Measurements from ENCODE around the gene TRIM2. TPM values are rescaled to one million over a fixed set of nuclear protein-coding genes. Genes with fewer than 3 reads are reported as not detected.
A peak's percentile ranks its signal among the peaks of the same experiment; 100 is the strongest.

The TRIM2 gene
- total RNA-seq, 1 experiment from 2014 or later, result 49.6 TPM

DNA sequence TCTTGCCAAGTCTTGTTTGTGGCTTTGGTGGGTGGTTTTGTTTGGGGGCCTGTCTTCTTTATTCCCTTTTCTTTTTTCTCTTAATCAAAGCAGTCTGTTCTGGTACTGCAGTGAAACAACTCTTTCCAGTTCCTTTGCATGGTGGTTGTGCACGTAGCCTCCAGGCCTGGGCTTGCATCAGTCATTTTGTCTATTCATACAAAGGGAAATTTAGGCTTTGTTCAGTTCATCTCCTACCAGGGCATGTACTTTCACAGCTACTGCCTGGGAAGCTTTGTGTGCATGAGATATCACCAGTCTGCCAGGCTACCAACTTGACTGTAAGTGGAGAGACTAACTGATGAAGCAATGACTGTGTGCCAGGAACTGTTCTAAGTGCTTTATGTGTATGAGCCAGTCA is 8.5 kb downstream of the TRIM2 start:
- TF ChIP-seq, protein P1, sequence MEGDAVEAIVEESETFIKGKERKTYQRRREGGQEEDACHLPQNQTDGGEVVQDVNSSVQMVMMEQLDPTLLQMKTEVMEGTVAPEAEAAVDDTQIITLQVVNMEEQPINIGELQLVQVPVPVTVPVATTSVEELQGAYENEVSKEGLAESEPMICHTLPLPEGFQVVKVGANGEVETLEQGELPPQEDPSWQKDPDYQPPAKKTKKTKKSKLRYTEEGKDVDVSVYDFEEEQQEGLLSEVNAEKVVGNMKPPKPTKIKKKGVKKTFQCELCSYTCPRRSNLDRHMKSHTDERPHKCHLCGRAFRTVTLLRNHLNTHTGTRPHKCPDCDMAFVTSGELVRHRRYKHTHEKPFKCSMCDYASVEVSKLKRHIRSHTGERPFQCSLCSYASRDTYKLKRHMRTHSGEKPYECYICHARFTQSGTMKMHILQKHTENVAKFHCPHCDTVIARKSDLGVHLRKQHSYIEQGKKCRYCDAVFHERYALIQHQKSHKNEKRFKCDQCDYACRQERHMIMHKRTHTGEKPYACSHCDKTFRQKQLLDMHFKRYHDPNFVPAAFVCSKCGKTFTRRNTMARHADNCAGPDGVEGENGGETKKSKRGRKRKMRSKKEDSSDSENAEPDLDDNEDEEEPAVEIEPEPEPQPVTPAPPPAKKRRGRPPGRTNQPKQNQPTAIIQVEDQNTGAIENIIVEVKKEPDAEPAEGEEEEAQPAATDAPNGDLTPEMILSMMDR (IDR thresholded peaks at IDR 0.05; ENCODE audit: unreplicated experiment), result no peak
- DNase-seq, result no peak
- intact Hi-C loops (cut with micrococcal nuclease; ENCODE audit: unreplicated experiment), result no loop called here
- no peak overlapping the region for H3K27ac Mint-ChIP-seq (ENCODE audit: unreplicated experiment)
- H3K9me3 Mint-ChIP-seq (ENCODE audit: low read depth, unreplicated experiment), result no peaks in the 10 kb centered on the region
- peaks cover 27% of the 10 kb centered on the region for H3K4me1 Mint-ChIP-seq (ENCODE audit: low read depth, unreplicated experiment)
- CTCF ChIA-PET, result no interaction called here
- BruUV-seq (replicated peaks), result no TSS peak
- H3K4me3 Mint-ChIP-seq (ENCODE audit: low read depth, unreplicated experiment), result no peak overlapping the region
- no peaks in the 10 kb centered on the region for H3K27me3 Mint-ChIP-seq (ENCODE audit: unreplicated experiment)
- peaks cover 6% of the 10 kb centered on the region for H3K36me3 Mint-ChIP-seq (ENCODE audit: insufficient read depth, unreplicated experiment)

DNA sequence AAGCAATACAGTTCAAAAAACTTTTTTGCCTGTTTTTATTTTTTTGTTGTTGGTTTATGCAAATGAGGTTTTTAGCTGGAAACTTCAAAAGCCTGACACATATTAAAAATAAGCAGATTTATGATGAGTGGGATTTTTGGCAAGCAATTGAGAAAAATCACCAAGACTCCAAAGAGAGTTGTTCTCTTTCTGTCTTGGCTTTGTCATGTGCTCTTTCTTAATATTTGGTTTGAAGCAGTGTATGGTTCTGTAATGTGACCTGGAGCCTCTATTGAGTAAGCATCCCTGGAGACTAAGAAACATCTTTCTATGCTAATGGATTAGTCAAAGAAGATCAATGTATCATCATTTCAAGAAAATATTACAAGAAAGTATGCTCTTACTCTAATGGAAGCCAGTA is 11.7 kb downstream of the TRIM2 start:
- no peak overlapping the region for H3K4me3 Mint-ChIP-seq (ENCODE audit: low read depth, unreplicated experiment)
- no peak overlapping the region for H3K27ac Mint-ChIP-seq (ENCODE audit: unreplicated experiment)
- H3K27me3 Mint-ChIP-seq (ENCODE audit: unreplicated experiment), result no peaks in the 10 kb centered on the region
- no TSS peak for BruUV-seq (replicated peaks)
- H3K9me3 Mint-ChIP-seq (ENCODE audit: low read depth, unreplicated experiment), result no peaks in the 10 kb centered on the region
- no peak for DNase-seq
- intact Hi-C loops (cut with micrococcal nuclease; ENCODE audit: unreplicated experiment), result no loop called here
- CTCF ChIA-PET, result no interaction called here
- H3K36me3 Mint-ChIP-seq (ENCODE audit: insufficient read depth, unreplicated experiment), result peaks cover 6% of the 10 kb centered on the region
- H3K4me1 Mint-ChIP-seq (ENCODE audit: low read depth, unreplicated experiment), result peaks cover 41% of the 10 kb centered on the region
- TF ChIP-seq, protein P1 (IDR thresholded peaks at IDR 0.05; ENCODE audit: unreplicated experiment), result no peak

DNA sequence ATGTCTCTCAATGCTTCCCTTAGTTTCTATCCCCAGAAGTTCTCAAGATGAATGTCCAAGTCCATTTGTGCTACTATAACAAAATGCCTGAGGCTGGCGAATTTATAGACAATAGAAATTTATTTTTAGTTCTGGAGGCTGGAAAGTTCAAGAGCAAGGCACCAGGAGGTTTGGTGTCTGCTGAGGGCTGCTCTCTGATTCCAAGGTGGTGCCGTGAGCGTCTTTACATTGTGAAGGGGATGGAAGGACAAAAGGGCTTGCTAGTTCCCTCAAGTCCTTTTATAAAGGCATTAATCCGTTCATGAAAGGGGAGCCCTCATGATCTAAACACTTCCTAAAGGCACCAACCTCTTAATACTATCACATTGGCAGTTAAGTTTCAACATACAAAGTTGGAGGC is 12.3 kb downstream of the TRIM2 start:
- Mint-ChIP-seq H3K27ac (ENCODE audit: unreplicated experiment) (no peak overlapping the region), H3K36me3 (ENCODE audit: insufficient read depth, unreplicated experiment) (peaks cover 6% of the 10 kb centered on the region), H3K27me3 (ENCODE audit: unreplicated experiment) (no peaks in the 10 kb centered on the region), H3K4me3 (ENCODE audit: low read depth, unreplicated experiment) (no peak overlapping the region), H3K9me3 (ENCODE audit: low read depth, unreplicated experiment) (no peaks in the 10 kb centered on the region), H3K4me1 (ENCODE audit: low read depth, unreplicated experiment) (peaks cover 41% of the 10 kb centered on the region)
- CTCF ChIA-PET, result no interaction called here
- intact Hi-C loops (cut with micrococcal nuclease; ENCODE audit: unreplicated experiment), result no loop called here
- BruUV-seq (replicated peaks), result no TSS peak
- TF ChIP-seq, protein P1 (IDR thresholded peaks at IDR 0.05; ENCODE audit: unreplicated experiment), result no peak
- no peak for DNase-seq

DNA sequence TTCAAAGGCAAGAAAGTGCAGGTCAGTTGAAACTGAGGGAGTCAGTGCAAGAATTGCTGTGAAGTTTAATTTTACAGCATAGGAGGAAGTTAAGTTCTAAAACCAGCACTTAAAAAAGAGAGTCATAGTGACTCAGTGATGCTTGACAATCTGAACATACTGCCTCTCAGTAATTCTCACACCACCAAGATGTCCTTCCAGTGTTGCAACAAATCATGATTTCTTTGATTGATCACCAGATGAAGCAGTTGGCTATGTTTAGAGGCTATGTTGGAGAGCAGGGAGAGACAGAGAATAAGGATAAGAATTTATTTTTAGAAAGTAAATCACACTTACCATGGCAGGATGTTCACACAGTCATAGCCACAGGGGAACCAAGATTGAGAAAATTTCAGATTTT is 13.2 kb downstream of the TRIM2 start:
- H3K4me3 Mint-ChIP-seq (ENCODE audit: low read depth, unreplicated experiment), result no peak overlapping the region
- TF ChIP-seq, protein P1 (IDR thresholded peaks at IDR 0.05; ENCODE audit: unreplicated experiment), result no peak

More for the DNA sequence above, 13.2 kb downstream of the TRIM2 start:
- no TSS peak for BruUV-seq (replicated peaks)
- peak overlapping the region; percentile 41 for H3K27ac Mint-ChIP-seq (ENCODE audit: unreplicated experiment)
- DNase-seq, result no peak
- CTCF ChIA-PET, result no interaction called here
- H3K4me1 Mint-ChIP-seq (ENCODE audit: low read depth, unreplicated experiment), result peaks cover 34% of the 10 kb centered on the region
- intact Hi-C loops (cut with micrococcal nuclease; ENCODE audit: unreplicated experiment), result no loop called here
- H3K9me3 Mint-ChIP-seq (ENCODE audit: low read depth, unreplicated experiment), result no peaks in the 10 kb centered on the region
- peaks cover 10% of the 10 kb centered on the region for H3K36me3 Mint-ChIP-seq (ENCODE audit: insufficient read depth, unreplicated experiment)
- no peaks in the 10 kb centered on the region for H3K27me3 Mint-ChIP-seq (ENCODE audit: unreplicated experiment)
